ENCODE results near the gene NDUFS4. TPM values are rescaled to one million over a fixed set of nuclear protein-coding genes. Genes with fewer than 3 reads are reported as not detected.

NDUFS4 gene
- total RNA-seq, 1 donor from 2014 or later: 71.8 TPM

- Mint-ChIP-seq H3K27ac (no peak overlapping the region), H3K9me3 (peaks cover 29% of the 10 kb centered on the region), H3K36me3 (peaks cover 49% of the 10 kb centered on the region), H3K27me3 (ENCODE audit: low read depth) (no peaks in the 10 kb centered on the region), H3K4me3 (no peak overlapping the region), H3K4me1 (no peaks in the 10 kb centered on the region)
- TF ChIP-seq CTCF (IDR thresholded peaks at IDR 0.05; ENCODE audit: unreplicated experiment): no peak
- no peak for DNase-seq (ENCODE audit: low spot score in 2 of 2, unreplicated experiment in 2 of 2)
Observed at GRCh38 chr5:53667621-53668020, 107.2 kb downstream of the NDUFS4 start.

- H3K27me3 Mint-ChIP-seq (ENCODE audit: low read depth): no peaks in the 10 kb centered on the region
- no peak for TF ChIP-seq CTCF (IDR thresholded peaks at IDR 0.05; ENCODE audit: unreplicated experiment)
- no peaks in the 10 kb centered on the region for H3K9me3 Mint-ChIP-seq
- H3K4me1 Mint-ChIP-seq: no peaks in the 10 kb centered on the region
- no peak for DNase-seq (ENCODE audit: low spot score in 2 of 2, unreplicated experiment in 2 of 2)
- H3K4me3 Mint-ChIP-seq: no peak overlapping the region
- no peak overlapping the region for H3K27ac Mint-ChIP-seq
- peaks cover 21% of the 10 kb centered on the region for H3K36me3 Mint-ChIP-seq
Observed at GRCh38 chr5:53671447-53671846, 111.0 kb downstream of the NDUFS4 start.

GRCh38 chr5:53674121-53674520 is 113.7 kb downstream of the NDUFS4 start:
- Mint-ChIP-seq H3K9me3 (no peaks in the 10 kb centered on the region), H3K4me1 (peaks cover 2% of the 10 kb centered on the region), H3K27me3 (ENCODE audit: low read depth) (no peaks in the 10 kb centered on the region), H3K36me3 (peaks cover 13% of the 10 kb centered on the region), H3K27ac (no peak overlapping the region), H3K4me3 (no peak overlapping the region)
- no peak for DNase-seq (ENCODE audit: low spot score in 2 of 2, unreplicated experiment in 2 of 2)
- TF ChIP-seq CTCF (IDR thresholded peaks at IDR 0.05; ENCODE audit: unreplicated experiment): no peak

- Mint-ChIP-seq H3K9me3 (peaks cover 5% of the 10 kb centered on the region), H3K4me1 (peaks cover 2% of the 10 kb centered on the region), H3K36me3 (peaks cover 18% of the 10 kb centered on the region), H3K4me3 (no peak overlapping the region), H3K27me3 (ENCODE audit: low read depth) (no peaks in the 10 kb centered on the region), H3K27ac (no peak overlapping the region)
- no peak for DNase-seq (ENCODE audit: low spot score in 2 of 2, unreplicated experiment in 2 of 2)
- TF ChIP-seq CTCF (IDR thresholded peaks at IDR 0.05; ENCODE audit: unreplicated experiment): no peak
Observed at GRCh38 chr5:53677632-53678031, 117.2 kb downstream of the NDUFS4 start.

- no peak overlapping the region for H3K27ac Mint-ChIP-seq
- no peak for DNase-seq (ENCODE audit: low spot score in 2 of 2, unreplicated experiment in 2 of 2)
- no peak for TF ChIP-seq CTCF (IDR thresholded peaks at IDR 0.05; ENCODE audit: unreplicated experiment)
Observed at GRCh38 chr5:53678981-53679660, 118.7 kb downstream of the NDUFS4 start.

More at GRCh38 chr5:53678981-53679660, 118.7 kb downstream of the NDUFS4 start:
- Mint-ChIP-seq H3K4me1 (peaks cover 2% of the 10 kb centered on the region), H3K4me3 (no peak overlapping the region), H3K9me3 (peaks cover 5% of the 10 kb centered on the region), H3K27me3 (ENCODE audit: low read depth) (no peaks in the 10 kb centered on the region), H3K36me3 (peaks cover 17% of the 10 kb centered on the region)

Data from mesothelial cell of epicardium (in vitro differentiated cells).